Stomach smooth muscle (tissue), 2 donors: Measurements from ENCODE around the gene HDAC4.
"Not testable (repeated sequence)": the region's sequence is repeated elsewhere in the genome, so short reads cannot be mapped to it uniquely, and the experiment has no call there.

Source experiments
- H3K27ac ChIP-seq: one replicate; pipeline ENCODE4 v1.7.0; 2013; ENCODE audit warnings: mild to moderate bottlenecking, low read length, inconsistent platforms
- H3K27me3 ChIP-seq, 2 donors: one replicate each; pipeline ENCODE4 v1.7.0; 2013; ENCODE audit warnings: low read length in 2 of 2; ENCODE audit not compliant: insufficient read depth in 2 of 2, control insufficient read depth in 1 of 2
- H3K36me3 ChIP-seq, 2 donors: one replicate each; pipeline ENCODE4 v1.7.0; 2013; ENCODE audit warnings: low read length in 2 of 2; ENCODE audit not compliant: control insufficient read depth in 2 of 2, insufficient read depth in 2 of 2
- H3K4me1 ChIP-seq: one replicate; pipeline ENCODE4 v1.7.0; 2013; ENCODE audit warnings: low read length; ENCODE audit not compliant: control insufficient read depth, insufficient read depth
- H3K4me3 ChIP-seq, 2 donors: one replicate each; pipeline ENCODE4 v1.7.0; 2013; ENCODE audit warnings: low read length in 2 of 2
- H3K9ac ChIP-seq, 2 donors: one replicate each; pipeline ENCODE4 v1.7.0; 2013; ENCODE audit warnings: low read length in 2 of 2, mild to moderate bottlenecking in 1 of 2
- H3K9me3 ChIP-seq, 2 donors: one replicate each; pipeline ENCODE4 v1.7.0; 2013; ENCODE audit warnings: low read length in 2 of 2; ENCODE audit not compliant: control insufficient read depth in 2 of 2
- donor health status: healthy.
- donor health status: Pancreatic carcinoma.

Gene HDAC4

DNA sequence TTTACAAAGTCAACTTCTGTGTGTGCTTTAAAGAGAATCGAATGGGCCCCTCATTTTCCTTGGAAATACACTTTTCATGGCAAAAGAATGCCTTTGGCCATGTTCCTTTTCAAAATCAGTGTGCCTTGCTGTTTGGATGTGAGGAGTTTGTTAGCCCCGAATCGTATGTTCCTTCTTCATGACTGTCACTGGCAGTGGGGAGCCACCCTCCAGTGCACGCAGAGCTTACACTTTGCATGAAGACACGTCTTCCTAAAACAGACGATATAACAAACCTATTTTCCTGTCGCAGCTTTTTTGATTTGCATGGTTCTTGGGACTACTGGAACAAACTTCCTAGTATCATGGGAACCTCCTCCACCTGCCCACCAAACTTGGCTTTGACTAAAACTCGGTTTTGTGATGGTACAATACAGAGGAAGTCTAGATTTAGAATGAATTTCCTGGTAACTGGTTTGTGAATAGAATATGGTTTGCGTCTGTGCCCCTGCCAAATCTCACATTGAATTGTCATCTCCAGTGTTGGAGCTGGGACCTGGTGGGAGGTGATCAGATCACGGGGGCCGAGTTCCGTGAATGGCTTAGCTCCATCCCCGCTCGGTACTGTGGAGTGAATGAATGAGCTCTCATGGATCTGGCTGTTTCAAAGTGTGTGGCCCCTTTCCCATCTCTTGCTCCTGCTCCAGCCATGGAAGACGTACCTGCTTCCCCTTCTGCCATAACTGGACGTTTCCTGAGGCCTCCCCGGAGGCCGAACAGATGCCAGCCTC lies 358.1 kb downstream of the HDAC4 start:
- no peak overlapping the region for H3K4me3 ChIP-seq
- no peak overlapping the region for H3K9ac ChIP-seq
- H3K27ac ChIP-seq = no peak overlapping the region
- H3K9me3 ChIP-seq = no peaks in the 10 kb centered on the region
- no peaks in the 10 kb centered on the region for H3K36me3 ChIP-seq
- no peaks in the 10 kb centered on the region for H3K27me3 ChIP-seq
- H3K4me1 ChIP-seq = no peaks in the 10 kb centered on the region

DNA sequence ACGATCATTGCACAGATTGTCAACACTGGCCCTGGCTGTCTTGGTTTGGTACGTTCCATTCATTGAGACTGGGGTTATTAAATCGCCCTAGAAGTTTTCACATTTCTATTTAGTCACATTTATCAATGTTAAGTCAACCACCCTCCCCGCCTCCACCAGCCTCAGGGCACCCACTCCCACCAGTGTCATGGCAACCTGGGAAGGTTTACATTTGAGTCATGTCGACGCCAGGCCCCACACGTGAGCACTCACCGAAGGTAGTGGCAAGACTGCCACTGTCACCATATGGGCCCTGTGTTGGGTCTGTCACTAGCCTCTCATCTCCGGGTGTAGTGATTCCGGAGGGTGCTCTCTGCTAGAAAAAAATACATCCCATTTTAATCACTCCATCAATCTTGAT lies 358.8 kb downstream of the HDAC4 start:
- H3K9ac ChIP-seq = no peak overlapping the region

DNA sequence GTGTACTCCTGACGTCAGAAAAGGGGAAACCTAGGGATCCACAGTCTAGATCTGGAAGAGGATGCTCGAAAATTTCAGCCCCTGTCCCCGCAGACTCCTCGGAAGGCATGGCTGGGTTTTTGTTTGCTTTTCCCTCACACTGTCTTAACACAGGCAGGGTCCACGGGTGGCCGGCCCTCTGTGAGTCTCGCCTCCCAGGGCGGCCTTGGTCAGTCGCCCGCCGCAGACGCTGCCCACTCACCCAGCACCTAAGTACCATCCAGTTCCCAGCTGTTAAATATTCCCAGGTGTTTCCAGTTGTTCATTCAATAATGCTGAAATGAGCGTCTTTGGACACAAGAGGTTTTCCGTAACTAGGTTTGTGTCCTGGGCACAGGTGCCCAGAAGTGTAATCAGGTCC lies 359.8 kb downstream of the HDAC4 start:
- no peaks in the 10 kb centered on the region for H3K27me3 ChIP-seq
- no peaks in the 10 kb centered on the region for H3K9me3 ChIP-seq
- no peak overlapping the region for H3K9ac ChIP-seq
- no peak overlapping the region for H3K27ac ChIP-seq
- no peaks in the 10 kb centered on the region for H3K36me3 ChIP-seq
- H3K4me1 ChIP-seq = no peaks in the 10 kb centered on the region
- H3K4me3 ChIP-seq = no peak overlapping the region

More for the DNA sequence above, 358.8 kb downstream of the HDAC4 start:
- H3K4me1 ChIP-seq = no peaks in the 10 kb centered on the region
- no peaks in the 10 kb centered on the region for H3K9me3 ChIP-seq
- no peak overlapping the region for H3K27ac ChIP-seq
- no peak overlapping the region for H3K4me3 ChIP-seq
- H3K27me3 ChIP-seq = no peaks in the 10 kb centered on the region
- no peaks in the 10 kb centered on the region for H3K36me3 ChIP-seq

DNA sequence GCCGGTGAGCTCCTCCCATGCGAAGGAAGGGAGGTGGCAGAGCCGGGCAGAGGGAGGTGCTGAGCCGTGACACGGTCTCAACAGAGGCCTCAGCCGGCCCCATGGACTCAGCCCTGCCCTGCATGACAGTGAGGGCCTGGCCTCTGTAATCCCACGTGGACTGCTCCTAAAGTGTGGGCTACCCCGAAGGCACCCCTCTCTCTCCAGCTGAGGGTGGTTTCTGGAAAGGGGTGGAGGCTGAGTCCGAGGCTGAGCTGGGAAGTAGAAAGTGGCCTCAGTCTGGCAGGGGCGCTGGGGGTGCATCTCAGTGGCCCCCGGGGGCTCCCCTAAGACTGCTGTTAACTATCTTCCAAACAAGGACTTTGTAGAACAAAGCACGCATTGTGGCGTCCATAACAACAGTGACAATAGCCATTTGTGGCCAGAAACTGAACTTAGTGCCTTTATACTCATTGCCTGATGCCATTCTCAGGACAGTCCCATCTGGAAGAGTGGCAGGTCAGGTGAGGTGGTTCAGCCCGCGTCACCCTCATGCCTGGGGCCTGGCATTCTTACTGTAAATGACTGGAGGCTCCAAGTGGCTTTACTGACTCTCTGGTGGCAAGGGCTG lies 360.6 kb downstream of the HDAC4 start:
- H3K9ac ChIP-seq = no peak overlapping the region
- H3K27ac ChIP-seq = no peak overlapping the region
- H3K27me3 ChIP-seq = no peaks in the 10 kb centered on the region
- no peaks in the 10 kb centered on the region for H3K36me3 ChIP-seq
- no peak overlapping the region for H3K4me3 ChIP-seq
- H3K4me1 ChIP-seq = no peaks in the 10 kb centered on the region
- no peaks in the 10 kb centered on the region for H3K9me3 ChIP-seq

DNA sequence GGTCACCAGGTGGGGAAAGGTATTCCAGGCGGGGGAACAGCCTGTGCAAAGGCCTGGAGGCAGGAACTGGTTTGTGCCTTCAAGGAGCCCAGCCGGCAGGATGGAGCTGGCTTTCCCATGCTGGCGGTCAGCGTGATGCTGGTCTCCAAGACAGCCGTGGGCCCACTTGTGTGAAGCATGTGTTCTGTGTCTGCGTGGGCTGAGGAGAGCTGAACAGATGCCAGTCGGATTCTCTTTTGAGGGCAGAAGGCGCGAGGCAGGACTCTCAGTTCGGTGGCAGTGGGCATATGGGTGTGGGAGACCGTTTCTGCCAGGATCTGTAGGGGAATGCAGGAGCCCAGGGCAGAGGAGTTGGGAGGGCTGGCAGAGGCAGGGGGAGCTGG lies 361.4 kb downstream of the HDAC4 start:
- H3K36me3 ChIP-seq = no peaks in the 10 kb centered on the region
- H3K4me3 ChIP-seq = no peak overlapping the region
- no peak overlapping the region for H3K27ac ChIP-seq
- no peaks in the 10 kb centered on the region for H3K4me1 ChIP-seq
- no peaks in the 10 kb centered on the region for H3K9me3 ChIP-seq
- H3K27me3 ChIP-seq = peaks cover 0 to 1% of the 10 kb centered on the region in 2 donors
- no peak overlapping the region for H3K9ac ChIP-seq

DNA sequence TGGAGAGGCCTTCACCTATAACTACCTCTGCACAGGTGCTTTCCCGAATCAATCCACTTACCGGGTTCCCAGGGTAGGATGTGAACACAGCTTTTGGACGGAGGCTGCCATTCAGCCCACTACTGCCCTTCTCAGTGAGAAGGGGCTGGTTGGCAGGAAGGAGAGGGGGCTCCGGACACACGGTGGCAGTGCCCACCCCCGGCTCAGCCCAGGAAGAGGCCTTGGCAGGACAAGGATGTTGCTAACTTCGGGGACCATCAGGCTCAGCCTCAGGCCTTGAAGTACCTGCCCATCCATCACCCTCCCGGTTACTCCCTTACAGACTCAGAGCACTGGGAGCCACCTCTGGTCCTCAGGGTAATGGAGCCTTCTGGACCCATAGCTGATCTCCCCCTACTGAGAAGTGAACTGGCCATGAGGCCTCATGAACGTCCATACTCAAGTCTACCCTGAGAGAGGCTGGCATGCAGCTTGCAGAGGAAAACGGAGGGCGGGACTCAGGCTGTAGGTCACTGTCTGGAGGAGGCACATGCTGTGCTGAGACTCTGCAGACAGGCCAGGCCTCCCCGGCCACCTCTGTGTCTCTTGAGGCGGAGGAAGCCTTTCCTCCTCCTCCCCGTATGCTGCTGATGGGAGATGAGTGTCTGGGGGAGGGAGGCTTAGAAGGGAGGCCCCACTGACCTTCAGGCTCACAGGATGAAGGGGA lies 361.9 kb downstream of the HDAC4 start:
- no peaks in the 10 kb centered on the region for H3K36me3 ChIP-seq
- no peak overlapping the region for H3K9ac ChIP-seq

DNA sequence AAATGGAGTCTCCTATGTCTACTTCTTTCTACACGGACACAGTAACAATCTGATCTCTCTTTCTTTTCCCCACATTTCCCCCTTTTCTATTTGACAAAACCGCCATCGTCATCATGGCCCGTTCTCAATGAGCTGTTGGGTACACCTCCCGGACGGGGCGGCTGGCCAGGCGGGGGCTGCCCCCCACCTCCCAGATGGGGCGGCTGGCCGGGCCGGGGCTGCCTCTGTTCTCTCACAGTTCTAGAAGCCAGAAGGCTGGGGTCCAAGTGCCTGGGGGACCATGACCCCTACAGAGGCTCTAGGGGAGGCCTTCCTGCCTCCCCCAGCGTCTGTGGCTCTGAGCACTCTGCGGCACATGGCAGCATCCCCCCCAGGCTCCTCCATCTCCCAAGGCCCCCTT lies 362.5 kb downstream of the HDAC4 start:
- H3K9ac ChIP-seq, H3K9me3 ChIP-seq, H3K4me3 ChIP-seq, H3K27me3 ChIP-seq, H3K27ac ChIP-seq, H3K36me3 ChIP-seq, H3K4me1 ChIP-seq: not testable (repeated sequence)

More for the DNA sequence above, 361.9 kb downstream of the HDAC4 start:
- Histone ChIP-seq H3K9me3 (no peaks in the 10 kb centered on the region), H3K4me1 (no peaks in the 10 kb centered on the region), H3K27ac (no peak overlapping the region), H3K27me3 (peaks cover 0 to 2% of the 10 kb centered on the region in 2 donors), H3K4me3 (no peak overlapping the region)

DNA sequence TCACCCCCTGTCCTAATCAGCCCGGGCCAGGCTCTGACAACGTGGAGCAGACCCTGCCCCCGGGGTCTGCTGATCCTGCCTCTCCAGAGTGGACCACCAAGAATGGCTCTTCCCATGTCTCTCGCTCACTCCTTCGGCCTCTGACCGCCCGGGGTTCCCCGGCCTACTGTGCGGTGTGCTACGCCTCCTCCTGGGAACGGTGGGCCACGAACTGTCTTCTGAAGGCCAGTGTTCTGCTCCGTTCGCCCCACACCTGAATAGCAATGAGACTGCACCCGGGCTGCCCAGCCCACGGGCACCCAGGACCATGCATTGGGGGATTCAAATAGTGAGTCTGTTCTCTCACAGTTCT lies 363.3 kb downstream of the HDAC4 start:
- H3K9me3 ChIP-seq = no peaks in the 10 kb centered on the region
- no peak overlapping the region for H3K9ac ChIP-seq
- H3K4me3 ChIP-seq = no peak overlapping the region
- H3K36me3 ChIP-seq = no peaks in the 10 kb centered on the region
- H3K27ac ChIP-seq = no peak overlapping the region
- no peaks in the 10 kb centered on the region for H3K4me1 ChIP-seq
- peaks cover 0 to 2% of the 10 kb centered on the region in 2 donors for H3K27me3 ChIP-seq

DNA sequence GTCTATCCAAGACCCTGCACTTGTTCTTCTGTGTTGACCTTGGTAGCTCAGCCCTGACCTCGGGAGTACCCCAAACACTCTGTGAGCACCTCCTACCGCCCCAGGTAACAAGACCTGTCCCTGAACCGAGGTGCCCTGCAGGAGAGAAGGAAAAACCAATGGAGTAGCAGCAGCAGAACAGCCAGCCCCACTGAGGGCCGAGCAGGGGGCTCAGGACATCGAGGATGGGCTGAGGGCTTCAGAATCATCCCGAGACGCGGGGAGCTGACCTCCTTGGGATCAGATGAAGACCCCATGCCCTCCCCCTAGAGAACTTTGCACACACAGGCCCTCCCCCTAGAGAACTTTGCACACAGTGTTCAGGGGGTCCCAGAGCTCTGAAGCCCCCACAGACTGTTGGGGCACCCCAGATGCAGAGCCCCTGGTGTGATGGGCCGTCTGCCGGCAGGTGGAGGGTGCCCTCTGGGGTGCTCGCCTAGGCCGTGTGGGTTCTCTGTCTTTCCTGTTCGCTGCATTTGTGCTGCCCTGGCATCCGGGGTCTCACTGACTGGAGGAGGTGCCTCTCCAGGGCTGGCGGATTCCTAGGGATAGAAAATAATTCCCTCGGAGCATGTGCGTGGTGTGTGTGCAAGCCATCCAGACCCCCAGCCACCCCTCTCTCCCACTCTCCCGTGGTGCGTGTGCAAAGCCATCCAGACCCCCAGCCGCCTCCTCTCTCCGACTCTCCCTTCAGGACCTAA lies 363.8 kb downstream of the HDAC4 start:
- no peaks in the 10 kb centered on the region for H3K9me3 ChIP-seq
- H3K27me3 ChIP-seq = peaks cover 0 to 2% of the 10 kb centered on the region in 2 donors
- H3K4me1 ChIP-seq = no peaks in the 10 kb centered on the region
- no peak overlapping the region for H3K4me3 ChIP-seq
- H3K27ac ChIP-seq = no peak overlapping the region
- no peaks in the 10 kb centered on the region for H3K36me3 ChIP-seq
- no peak overlapping the region for H3K9ac ChIP-seq

DNA sequence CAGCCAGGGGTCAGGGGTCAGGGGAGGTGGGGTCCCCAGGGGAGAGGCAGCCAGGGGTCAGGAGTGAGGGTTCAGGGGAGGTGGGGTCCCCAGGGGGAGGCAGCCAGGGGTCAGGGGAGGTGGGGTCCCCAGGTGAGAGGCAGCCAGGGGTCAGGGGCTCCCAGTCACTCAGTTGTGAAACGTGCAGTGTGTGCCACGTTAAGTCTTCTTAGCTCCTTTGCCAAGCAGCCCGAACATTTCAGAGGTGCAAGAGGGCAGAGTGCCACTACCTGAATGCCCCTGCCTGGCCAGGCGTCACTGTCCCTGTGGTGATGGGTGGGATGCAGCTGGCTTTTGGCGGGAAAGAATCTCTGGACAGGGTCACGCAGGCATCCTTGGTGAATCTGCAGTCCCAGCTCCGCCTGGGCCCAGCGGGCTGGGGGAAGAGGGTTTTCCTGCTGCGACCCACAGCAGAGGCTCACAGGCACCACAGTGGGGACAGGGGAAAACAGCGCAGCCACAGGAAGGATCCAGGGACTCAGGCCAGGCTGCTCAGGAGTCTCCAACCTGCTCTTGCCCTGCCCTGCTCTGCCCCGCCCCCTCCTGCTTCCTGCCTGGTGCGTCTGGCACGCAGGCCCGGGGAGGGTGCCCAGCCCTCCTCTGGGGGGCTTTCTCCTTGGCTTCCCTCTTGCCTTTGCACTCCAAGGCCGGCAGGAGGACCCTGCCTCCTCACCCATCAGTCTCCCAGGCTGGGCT lies 364.7 kb downstream of the HDAC4 start:
- H3K27me3 ChIP-seq = peaks cover 0 to 2% of the 10 kb centered on the region in 2 donors
- no peak overlapping the region for H3K27ac ChIP-seq
- no peaks in the 10 kb centered on the region for H3K9me3 ChIP-seq
- no peaks in the 10 kb centered on the region for H3K4me1 ChIP-seq
- no peak overlapping the region for H3K4me3 ChIP-seq
- H3K36me3 ChIP-seq = no peaks in the 10 kb centered on the region
- H3K9ac ChIP-seq = no peak overlapping the region
